HG02571 (cell line): ENCODE measurements around the gene ZNF487.
"Not testable (repeated sequence)": the region's sequence is repeated elsewhere in the genome, so short reads cannot be mapped to it uniquely, and the experiment has no call there.

Experiments used
- ATAC-seq: cut with Tn5 transposase; IDR thresholded peaks from one replicate; pipeline ENCODE4 v1.9.1; 2021; ENCODE audit warnings: mild to moderate bottlenecking, moderate library complexity; ENCODE audit not compliant: unreplicated experiment

The ZNF487 gene

DNA sequence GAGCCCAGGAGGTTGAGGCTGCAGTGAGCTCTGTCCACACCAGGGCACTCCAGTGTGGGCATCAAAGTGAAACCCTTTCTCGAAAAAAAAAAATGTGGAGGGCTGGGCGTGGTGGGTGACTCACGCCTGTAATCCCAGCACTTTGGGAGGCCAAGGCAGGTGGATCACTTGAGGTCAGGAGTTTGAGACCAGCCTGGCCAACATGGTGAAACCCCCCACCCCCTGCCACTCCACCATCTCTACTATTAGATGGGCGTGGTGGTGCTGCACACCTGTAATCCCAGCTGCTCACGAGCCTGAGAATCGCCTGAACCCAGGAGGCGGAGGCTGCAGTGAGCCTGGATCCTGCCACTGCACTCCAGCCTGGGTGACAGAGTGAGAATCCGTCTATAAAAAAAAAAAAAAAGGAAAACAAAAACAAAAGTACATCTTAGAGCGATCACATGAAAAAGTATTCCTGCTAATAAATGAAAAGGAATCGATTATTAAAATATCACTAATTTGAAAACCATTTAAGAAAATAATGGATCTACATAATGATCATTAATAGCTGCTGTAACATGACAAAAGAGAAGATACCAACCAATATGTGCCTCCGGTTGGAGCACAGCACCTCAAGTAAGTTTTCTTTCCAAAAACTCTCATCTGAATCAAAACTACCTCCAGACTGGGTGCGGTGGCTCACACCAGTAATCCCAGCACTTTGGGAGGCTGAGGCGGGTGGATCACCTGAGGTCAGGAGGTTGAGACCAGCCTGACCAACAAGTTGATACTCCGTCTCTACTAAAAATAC lies 32.8 kb upstream of the ZNF487 start:
- no peak for ATAC-seq

DNA sequence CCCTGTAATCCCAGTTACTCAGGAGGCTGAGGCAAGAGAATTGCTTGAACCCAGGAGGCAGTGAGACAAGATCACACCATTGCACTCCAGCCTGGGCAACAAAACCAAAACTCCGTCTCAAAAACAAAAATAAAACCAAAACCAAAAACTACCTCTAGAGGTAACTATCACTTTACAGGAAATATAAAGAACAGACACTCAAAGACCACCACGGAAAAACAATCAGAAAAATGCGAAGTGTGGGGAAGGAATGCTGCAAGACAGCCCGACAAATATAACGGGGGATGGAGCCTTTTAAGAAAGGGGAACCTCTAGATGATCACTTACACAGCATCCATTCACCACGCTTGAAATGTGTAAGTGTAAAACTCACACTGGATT lies 32.2 kb upstream of the ZNF487 start:
- no peak for ATAC-seq

DNA sequence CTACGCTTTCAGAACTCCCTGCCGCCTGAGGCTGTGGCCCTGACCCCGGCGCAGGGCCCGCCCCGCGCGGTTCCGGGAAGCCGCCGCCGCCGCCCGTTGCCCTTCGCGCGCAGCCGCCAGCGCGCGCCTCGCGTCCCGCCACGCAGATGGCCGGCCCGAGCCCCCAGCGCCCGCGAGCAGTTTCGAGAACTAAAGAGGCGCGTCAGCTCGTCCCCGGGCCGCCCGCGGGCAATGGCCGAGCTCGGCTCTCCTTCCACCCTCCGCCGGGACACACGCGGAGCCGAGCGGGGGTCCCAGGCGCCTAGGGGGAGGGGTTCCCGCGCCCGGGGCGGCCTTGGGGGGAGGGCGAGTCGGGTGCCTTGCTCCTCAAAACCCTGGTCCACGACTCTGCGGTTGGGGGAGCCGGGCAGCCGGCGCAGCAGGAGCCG lies 29.7 kb upstream of the ZNF487 start:
- ATAC-seq, result peak; percentile 23

DNA sequence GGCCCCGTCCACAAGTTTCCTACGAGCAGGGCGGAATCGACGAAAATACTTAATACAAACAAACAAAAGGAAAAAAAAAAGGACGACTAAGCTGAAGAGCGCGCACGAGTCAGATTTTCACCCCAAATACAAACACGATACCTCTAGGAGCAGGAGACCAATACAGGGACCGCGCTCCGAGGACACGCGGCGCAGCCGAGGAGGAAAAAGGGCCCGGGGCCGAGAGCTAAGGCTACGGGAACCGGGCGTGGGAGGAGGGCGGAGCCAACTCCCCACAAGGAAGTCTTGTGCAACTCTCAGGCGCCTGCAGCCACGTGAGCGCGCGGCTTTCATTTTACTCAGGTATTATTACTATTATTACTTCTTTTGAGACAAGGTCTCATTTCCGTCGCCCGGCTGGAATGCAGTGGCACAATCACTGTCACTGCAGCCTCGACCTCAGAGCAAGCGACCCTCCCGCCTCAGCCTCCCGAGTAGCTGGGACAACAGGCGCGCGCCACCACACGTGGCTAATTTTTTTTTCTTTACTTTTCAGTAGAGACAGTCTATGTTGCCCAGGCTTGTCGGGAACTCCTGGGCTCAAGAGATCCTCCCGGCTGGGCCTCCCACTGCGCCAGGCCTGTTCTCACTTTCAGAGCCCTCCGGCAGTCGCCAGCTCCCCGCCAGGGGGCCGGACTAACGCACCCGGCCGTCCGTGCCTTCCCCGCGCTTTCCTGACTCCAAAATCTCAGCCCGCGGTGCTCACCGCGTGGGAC lies 29.2 kb upstream of the ZNF487 start:
- ATAC-seq, result peak; percentile 46

DNA sequence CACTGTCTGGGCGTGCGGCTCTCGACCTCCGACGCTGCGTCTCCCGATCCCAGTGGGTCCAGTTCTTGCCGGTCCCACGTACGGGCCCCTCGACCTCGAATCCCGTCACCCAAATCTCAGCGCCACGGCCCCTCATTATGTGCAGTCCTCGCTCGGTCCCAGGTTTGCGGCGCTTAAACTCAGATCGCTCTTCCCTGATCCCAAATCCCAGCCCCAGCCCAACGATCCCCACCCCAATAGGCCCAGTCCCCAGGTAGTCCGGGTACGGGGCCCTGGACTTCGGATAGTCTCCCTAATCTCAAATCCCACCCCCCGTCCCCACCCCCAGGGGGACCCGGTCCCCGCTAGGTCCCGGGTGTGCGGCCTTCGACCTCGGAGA lies 28.6 kb upstream of the ZNF487 start:
- peak; percentile 1 for ATAC-seq

DNA sequence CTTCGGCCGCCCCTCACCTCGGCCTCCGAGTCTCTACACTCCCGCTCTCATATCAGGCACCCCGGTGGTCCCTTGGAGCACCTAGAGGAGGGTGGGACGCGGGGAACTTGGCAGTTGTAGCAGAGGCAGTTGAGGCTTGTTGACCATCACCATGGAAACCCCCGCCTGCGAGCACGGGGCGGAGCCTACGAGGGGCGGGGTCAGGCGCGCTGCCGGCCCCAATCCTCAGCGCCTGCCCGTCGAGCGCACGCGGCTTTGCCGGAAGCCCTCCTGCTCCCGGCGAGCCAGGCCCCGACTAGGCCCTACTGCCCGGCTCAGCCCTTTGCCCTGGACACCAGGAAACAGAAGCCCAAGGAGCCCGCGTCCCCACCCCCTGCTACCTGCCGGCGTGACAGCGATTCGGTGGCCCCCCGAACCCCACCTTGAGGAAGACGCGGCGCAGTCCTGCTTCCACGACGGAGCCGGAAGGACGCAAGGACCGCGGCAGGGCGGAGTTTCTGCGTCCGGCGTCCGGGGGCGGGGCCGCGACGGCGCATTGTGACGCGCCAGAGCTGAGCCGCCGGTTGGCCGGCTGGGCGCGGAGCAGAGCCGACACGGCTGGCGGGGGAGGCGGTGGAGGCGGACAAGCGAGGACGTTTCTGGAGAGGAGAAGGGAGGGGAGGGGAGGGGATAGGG lies 28.1 kb upstream of the ZNF487 start, which contains the start of gene HNRNPF:
Gene HNRNPF (minus strand): TSS at position 477 of the 675 bp plus-strand sequence. CDS start 21,302 bp downstream, outside the sequence.
- peak; percentile 65 for ATAC-seq

DNA sequence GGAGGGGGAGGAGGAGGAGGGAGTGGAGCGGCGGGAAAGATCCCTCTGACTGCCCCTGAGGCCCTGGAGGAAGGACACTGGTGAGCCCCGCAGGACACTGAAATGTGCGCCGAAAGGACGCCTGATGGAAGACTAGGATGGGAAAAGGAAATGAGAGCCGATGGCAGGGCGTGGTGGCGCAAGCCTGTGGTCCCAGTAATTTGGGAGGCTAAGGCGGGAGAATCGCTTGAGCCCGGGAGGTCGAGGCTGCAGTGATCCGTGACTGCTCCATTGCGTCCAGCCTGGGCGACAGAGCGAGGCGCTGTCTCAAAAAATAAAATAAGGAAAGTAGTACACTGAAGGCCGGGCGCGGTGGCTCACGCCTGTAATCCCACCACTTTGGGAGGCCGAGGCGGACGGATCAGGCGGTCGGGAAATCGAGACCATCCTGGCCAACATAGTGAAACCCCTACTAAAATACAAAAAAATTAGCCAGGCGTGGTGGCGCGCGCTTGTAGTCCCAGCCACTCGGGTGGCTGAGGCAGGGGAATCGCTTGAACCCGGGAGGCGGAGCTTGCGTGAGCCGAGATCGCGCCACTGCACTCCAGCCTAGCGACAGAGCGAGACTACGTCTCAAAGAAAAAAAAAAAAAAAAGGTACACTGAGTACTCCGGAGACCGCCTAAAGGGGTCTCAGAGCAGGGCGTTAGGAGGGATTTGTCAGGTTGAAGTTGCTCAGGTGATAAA lies 27.4 kb upstream of the ZNF487 start:
- no peak for ATAC-seq

DNA sequence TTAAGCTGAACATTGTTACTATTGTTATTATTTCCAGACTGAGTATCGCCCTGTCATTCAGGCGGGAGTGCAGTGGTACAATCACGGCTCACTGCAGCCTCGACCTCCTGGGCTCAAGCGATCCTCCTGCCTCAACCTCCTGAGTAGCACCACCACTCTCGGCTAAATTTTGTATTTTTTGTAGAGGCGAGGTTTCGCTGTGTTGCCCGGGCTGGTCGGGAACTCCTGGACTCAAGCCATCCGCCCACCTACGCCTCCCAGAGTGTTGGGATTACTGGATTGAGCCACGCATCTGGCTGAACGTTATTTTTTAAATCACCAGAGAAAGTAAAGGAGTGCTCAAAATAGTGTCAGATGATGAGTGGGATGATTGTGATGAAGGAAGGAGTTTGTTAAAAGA lies 26.6 kb upstream of the ZNF487 start:
- no peak for ATAC-seq

DNA sequence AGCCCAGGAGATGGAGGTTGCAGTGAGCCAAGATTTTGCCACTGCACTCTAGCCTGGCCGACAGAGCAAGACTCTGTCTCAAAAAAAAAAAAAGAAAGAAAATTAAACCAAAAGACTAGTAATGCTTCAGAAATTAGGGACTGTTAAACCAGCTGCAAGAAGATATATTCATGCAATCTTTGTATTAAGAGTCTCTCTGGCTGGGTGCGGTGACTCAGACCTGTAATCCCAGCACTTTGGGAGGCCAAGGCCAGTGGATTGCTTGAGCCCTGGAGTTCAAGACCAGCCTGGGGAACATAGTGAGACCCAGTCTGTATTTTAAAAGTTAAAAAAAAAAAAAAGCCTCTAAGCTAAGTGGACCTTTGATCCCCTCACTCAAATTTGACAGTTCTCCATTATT lies 25.4 kb upstream of the ZNF487 start:
- ATAC-seq, result no peak

DNA sequence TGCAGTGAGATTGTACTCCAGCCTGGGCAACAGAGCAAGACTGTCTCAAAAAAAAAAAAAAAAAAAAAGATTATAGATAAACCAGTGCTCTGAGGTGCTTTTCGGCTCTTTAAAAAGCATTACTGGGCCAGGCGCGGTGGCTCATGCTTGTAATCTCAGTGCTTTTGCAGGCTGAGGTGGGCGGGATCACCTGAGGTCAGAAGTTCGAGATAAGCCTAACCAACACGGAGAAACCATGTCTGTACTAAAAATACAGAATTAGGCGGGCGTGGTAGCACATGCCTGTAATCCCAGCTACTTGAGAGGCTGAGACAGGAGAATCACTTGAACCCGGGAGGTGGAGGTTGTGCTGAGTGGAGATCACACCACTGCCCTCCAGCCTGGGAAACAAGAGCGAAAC lies 21.4 kb upstream of the ZNF487 start:
- ATAC-seq, result no peak

DNA sequence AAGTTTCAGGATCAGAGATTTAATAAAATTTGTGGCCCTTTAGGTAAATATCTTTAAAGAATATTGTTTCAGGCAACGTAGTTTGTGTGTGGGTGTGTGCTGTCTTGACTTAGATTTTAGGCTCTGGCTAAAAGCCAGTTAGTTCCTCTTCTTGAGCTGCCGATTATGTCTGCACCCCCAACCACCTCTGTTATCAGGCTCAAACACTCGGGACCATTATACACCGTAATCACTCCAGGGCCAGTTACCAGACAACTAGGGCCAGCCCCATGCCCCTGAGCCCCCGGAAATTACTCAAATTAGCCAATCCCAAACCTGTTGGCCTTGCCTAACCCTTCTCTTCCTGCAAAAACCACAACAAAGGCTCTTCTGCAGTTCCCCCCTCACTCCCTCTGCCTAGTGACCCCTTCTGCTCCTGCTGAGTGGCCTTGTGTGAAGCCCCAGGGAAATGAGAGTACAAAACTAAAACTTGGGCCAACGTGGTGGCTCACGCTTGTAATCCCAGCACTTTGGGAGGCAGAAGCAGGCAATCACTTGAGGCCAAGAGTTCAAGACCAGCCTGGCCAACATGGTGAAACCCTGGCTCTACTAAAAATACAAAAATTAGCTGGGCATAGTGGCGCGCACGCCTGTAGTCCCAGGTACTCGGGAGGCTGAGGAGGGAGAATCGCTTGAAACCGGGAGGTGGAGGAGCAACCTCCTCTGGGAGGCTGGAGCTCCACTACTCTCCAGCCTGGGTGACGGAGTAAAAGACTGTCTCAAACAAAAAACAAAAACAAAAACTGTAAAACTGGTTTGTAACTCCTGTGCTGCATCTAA lies 18.8 kb upstream of the ZNF487 start:
- no peak for ATAC-seq

DNA sequence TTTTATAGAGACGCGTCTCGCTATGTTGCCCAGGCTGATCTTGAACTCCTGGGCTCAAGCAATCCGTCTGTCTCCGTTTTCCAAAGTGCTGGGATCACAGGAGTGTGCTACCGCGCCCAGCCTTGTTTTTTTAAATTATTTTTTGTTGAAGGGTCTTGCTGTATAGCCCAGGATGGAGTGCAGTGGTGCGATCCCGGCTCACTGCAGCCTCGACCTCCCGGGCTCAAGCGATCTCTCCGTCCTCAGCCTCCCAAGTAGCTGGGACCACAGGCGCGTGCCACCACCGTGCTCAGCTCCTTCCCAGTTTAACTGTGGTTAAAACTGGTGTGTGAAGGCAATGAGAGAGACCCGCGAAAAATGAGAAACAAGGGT lies 16.9 kb upstream of the ZNF487 start:
- peak; percentile 9 for ATAC-seq

DNA sequence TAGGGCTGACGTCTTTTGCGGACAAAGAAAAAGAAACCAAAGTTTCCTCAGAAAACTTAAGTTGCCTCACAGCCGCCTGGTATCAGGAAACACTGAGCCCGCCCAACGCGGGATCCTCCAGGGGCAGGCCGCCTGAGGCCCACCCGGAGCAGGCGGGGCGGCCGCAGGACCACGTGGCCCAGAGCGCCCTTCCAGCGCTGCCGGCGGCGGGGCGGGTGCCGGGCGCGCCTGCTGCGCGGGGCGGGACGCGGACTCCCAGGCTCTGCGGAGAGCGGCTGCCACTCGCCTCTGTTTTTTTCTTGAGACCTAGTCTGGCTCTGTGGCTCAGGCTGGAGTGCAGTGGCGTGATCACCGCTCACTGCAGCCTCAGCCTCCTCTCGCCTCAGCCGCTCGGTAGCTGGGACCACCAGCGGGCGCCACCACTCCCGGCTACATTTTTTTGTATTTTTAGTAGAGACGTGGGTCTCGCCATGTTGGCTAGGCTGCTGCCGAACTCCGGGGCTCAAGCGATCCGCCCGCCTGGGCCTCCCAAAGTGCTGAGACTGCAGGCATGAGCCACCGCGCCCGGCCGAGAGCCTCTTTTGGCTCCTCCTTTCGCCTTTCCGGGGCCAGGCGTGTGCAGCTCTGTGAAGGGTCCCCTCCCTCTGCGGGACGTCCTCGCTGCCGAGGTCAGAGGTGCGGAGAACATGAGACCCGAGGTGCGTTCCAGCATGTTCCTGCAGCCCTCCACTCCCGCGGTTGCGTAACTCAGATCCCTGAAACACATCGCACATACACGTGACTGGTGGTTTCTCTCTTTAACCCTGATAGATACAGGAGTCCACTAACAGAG lies 16.3 kb upstream of the ZNF487 start:
- ATAC-seq, result peak; percentile 86

DNA sequence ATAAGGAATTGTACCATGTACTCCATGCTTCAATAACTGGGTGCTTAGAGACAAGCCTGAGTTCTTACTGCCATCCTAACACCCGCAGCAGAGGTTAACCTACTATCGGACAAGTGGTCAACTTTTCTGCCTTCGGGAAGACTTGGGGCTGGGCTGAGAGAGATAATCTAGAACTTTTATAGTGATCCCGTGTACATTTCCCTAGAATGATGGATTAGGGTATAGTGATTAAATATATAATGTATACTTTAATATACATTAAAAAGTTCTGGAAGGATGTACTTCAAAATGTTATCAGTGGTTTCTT lies 15.8 kb upstream of the ZNF487 start:
- ATAC-seq, result peak; percentile 10

DNA sequence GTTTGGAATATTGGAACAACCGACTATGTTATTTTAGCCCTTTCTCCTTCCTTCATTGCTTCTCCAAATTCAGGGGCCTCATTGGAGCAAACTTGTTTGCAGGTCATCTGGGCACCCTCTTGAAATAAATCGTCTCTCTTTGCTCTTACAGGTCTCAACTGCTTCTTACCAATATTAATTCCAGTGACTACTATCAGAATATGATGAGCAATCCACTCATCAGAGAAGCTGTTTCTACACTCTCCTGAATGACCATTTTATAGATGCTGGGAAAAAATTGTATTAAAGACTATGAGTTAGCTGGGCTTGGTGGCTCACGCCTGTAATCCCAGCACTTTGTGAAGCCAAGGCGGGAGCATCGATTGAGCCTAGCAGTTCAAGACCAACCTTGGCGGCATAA lies 15.4 kb upstream of the ZNF487 start:
- no peak for ATAC-seq

DNA sequence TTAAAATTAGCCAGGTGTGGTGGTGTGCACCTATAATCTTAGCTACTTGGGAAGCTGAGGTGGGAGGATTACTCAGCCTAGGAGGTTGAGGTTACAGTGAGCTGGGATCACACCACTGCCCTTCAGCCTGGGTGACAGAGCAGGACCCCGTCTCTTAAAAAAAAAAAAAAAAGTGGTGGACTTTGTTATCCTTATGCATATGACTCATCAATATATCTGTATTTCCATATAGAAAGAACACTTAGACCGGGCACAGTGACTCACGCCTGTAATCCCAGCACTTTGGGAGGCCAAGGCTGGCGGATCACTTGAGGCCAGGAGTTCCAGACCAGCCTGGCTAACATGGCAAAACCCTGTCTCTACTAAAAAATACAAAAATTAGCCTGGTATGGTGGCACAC lies 15.0 kb upstream of the ZNF487 start:
- not testable (repeated sequence) for ATAC-seq

DNA sequence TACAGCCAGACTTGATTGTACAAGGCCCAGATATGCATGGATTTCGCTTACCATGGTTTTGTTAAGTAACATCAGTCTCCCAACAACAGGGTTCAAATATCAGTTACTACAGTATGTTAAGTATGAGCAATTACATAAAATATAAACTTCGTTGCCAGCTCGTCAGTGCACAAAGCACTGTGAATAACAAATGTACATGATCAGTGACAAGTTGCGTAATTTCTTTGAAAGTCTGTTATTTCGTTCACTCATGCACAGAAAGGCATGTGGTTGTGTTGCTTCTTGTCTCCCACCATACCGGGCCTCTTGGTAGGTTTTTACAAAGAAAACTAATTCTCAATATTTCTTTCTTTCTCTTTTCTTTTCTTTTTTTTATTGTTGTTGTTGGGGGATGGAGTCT lies 12.5 kb upstream of the ZNF487 start:
- no peak for ATAC-seq

DNA sequence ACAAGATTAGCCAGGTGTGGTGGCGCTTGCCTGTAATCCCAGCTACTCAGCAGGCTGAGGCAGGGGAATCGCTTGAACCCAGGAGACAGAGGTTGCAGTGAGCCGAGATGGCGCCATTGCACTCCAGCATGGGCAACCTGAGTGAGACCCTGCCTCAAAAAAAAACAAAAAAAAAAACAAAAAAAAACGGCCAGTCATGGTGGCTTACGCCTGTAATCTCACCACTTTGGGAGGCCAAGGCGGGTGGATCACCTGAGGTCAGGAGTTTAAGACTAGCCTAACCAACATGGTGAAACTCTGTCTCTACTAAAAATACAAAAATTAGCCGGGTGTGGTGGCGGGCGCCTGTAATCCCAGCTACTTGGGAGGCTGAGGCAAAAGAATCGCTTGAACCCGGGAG lies 10.4 kb upstream of the ZNF487 start:
- ATAC-seq, result not testable (repeated sequence)

DNA sequence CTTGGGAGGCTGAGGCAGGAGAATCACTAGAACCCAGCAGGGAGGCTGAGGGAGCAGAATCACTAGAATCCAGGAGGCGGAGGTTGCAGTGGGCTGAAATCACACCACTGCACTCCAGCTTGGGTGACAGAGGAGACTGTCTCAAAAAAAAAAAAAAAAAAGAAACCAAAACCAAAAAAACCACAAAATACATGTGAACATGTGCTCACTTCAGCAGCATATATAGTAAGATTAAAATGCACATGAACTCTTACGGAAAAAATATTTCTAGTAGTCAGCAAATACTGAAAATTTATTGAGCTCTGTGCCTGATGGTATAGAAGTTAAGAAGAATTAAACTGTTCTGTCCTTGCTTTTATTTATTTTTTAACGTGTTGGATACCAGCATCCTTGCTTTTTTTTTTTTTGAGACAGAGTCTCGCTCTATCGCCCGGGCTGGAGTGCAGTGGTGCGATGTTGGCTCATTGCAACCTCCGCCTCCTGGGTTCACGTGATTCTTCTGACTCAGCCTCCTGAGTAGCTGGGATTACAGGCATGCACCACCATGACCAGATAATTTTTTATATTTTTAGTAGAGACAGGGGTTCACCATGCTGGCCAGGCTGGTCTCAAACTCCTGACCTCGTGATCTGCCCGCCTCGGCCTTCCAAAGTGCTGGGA lies 9.6 kb upstream of the ZNF487 start:
- ATAC-seq, result no peak
